DND-41 (cell line): Measurements from ENCODE around the gene TPCN1.

ENCODE experiments used
- ATAC-seq: fragments of 200-7000 bp; cut with Tn5 transposase; 3 replicates; pipeline ENCODE4 v1.9.1; 2021; ENCODE audit warnings: low read depth; ENCODE audit not compliant: insufficient read depth
- DNase-seq: peaks from one replicate; pipeline ENCODE4 v3.0.0-alpha.2; 2020
- H2AFZ ChIP-seq: 2 replicates; pipeline ENCODE4 v1.6.0; 2012; ENCODE audit warnings: low read depth, low read length
- H3K27ac ChIP-seq: 2 replicates; pipeline ENCODE4 v1.5.1; 2012; ENCODE audit warnings: low read length, inconsistent platforms
- H3K27me3 ChIP-seq: fragments of 200-600 bp; sonication (generic); 2 replicates; pipeline ENCODE4 v1.6.0; 2012; ENCODE audit warnings: low read length, mild to moderate bottlenecking, inconsistent platforms; ENCODE audit not compliant: insufficient read depth, poor library complexity
- H3K36me3 ChIP-seq: 2 replicates; pipeline ENCODE4 v1.5.1; 2012; ENCODE audit warnings: low read length, inconsistent platforms; ENCODE audit not compliant: insufficient read depth
- H3K4me1 ChIP-seq: 2 replicates; pipeline ENCODE4 v1.5.1; 2012; ENCODE audit warnings: mild to moderate bottlenecking, low read length; ENCODE audit not compliant: insufficient read depth
- H3K4me2 ChIP-seq: 2 replicates; pipeline ENCODE4 v1.6.0; 2012; ENCODE audit warnings: mild to moderate bottlenecking, moderate library complexity, low read length, inconsistent platforms; ENCODE audit not compliant: insufficient read depth
- H3K4me3 ChIP-seq, 2 experiments: fragments of 200-600 bp in 1 of 2; shearing (Covaris generic) in 1 of 2; 2 replicates each; pipeline ENCODE4 v1.5.1; 2012 to 2016; ENCODE audit warnings: inconsistent platforms in 2 of 2, low read length in 2 of 2, mild to moderate bottlenecking in 2 of 2, low read depth in 1 of 2, moderate library complexity in 1 of 2
- H3K79me2 ChIP-seq: 2 replicates; pipeline ENCODE4 v1.6.0; 2012; ENCODE audit warnings: low read length, inconsistent platforms; ENCODE audit not compliant: insufficient read depth
- H3K9ac ChIP-seq: 2 replicates; pipeline ENCODE4 v1.6.0; 2012; ENCODE audit warnings: low read depth, mild to moderate bottlenecking, inconsistent platforms, low read length, moderate library complexity
- H3K9me3 ChIP-seq: 2 replicates; pipeline ENCODE4 v1.5.1; 2012; ENCODE audit warnings: low read length, moderate library complexity, mild to moderate bottlenecking, inconsistent platforms; ENCODE audit not compliant: insufficient read depth, severe bottlenecking
- H4K20me1 ChIP-seq: 2 replicates; pipeline ENCODE4 v1.6.0; 2012; ENCODE audit warnings: low read length; ENCODE audit not compliant: insufficient read depth
- CTCF ChIP-seq: IDR thresholded peaks from 2 replicates; pipeline ENCODE4 v1.5.1; 2012; ENCODE audit warnings: borderline replicate concordance, low read length, moderate library complexity, mild to moderate bottlenecking; ENCODE audit not compliant: poor library complexity, severe bottlenecking; ENCODE audit errors: extremely low read depth
- EZH2 ChIP-seq: IDR thresholded peaks from 3 replicates; pipeline ENCODE4 v1.6.1; 2012; ENCODE audit warnings: borderline replicate concordance, low read depth, mild to moderate bottlenecking, moderate library complexity, low read length, inconsistent platforms; ENCODE audit not compliant: severe bottlenecking

TPCN1 gene

GRCh38 chr12:113200021-113200797, 21.1 kb upstream of the TPCN1 start:
- Histone ChIP-seq H3K9me3 (no peaks in the 10 kb centered on the region), H3K9ac (no peak overlapping the region), H3K27me3 (no peaks in the 10 kb centered on the region), H3K4me1 (peaks cover 6% of the 10 kb centered on the region), H3K4me2 (no peak overlapping the region), H2AFZ (no peak overlapping the region), H3K4me3 (no peak overlapping the region), H3K79me2 (no peaks in the 10 kb centered on the region), H3K27ac (peak overlapping the region; percentile 31; the same call in 1 of the 2 replicates), H4K20me1 (no peaks in the 10 kb centered on the region), H3K36me3 (no peaks in the 10 kb centered on the region)
- ATAC-seq (no peak), DNase-seq (no peak)
- TF ChIP-seq EZH2 = no peak

GRCh38 chr12:113201187-113202177, 19.8 kb upstream of the TPCN1 start:
- H3K9ac ChIP-seq = no peak overlapping the region
- H3K4me3 ChIP-seq = no peak overlapping the region
- no peak overlapping the region for H2AFZ ChIP-seq
- peak overlapping the region; percentile 35; the same call in 1 of the 2 replicates for H3K27ac ChIP-seq
- H3K9me3 ChIP-seq = no peaks in the 10 kb centered on the region
- peaks cover 9% of the 10 kb centered on the region for H3K4me1 ChIP-seq
- no peaks in the 10 kb centered on the region for H4K20me1 ChIP-seq
- no peaks in the 10 kb centered on the region for H3K36me3 ChIP-seq
- ATAC-seq (no peak), DNase-seq (no peak)
- H3K79me2 ChIP-seq = no peaks in the 10 kb centered on the region
- no peak overlapping the region for H3K4me2 ChIP-seq
- TF ChIP-seq EZH2 (no peak), CTCF (no peak)
- H3K27me3 ChIP-seq = no peaks in the 10 kb centered on the region

GRCh38 chr12:113202300-113203075, 18.8 kb upstream of the TPCN1 start:
- TF ChIP-seq CTCF (no peak), EZH2 (no peak)

More at GRCh38 chr12:113202300-113203075, 18.8 kb upstream of the TPCN1 start:
- Histone ChIP-seq H3K36me3 (no peaks in the 10 kb centered on the region), H4K20me1 (no peaks in the 10 kb centered on the region), H3K79me2 (no peaks in the 10 kb centered on the region), H3K9me3 (no peaks in the 10 kb centered on the region), H3K27me3 (no peaks in the 10 kb centered on the region), H3K4me1 (peaks cover 19% of the 10 kb centered on the region), H3K4me2 (no peak overlapping the region), H2AFZ (no peak overlapping the region), H3K9ac (no peak overlapping the region), H3K27ac (no peak overlapping the region; the same call in 1 of the 2 replicates), H3K4me3 (no peak overlapping the region)
- ATAC-seq (no peak), DNase-seq (no peak)
